ENCODE measurements around the gene PLA2G2A. TPM values are rescaled to one million over a fixed set of nuclear protein-coding genes. Genes with fewer than 3 reads are reported as not detected.

Gene PLA2G2A
- 4.3 and 7.6 TPM in 2 replicates for total RNA-seq

DNA sequence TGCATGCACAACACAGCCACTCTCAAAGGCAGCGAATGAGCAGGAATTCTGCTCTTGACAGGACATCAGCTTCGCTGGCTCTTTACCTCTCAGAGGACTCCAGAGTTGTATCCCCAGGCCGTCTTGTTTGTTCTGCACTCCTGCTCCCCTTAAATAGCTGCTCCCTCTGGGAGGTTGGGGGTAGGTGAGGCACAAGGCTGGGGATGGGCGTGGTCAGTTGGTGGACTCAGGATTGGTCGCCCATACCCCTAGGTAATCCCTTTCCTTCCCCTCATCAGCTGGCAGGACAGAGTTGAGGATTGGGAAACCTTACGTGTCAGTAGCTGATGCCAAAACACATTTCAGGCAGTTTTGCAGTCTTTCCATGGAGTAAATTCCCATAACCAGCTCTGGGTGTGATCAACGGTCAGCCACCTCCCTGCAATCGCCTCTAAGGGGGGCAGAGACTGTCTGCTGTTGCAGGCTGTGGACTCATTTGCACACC lies at the start of gene PLA2G2A:
TSS of gene PLA2G2A (minus strand) at position 125 of the 484 bp plus-strand sequence. CDS start 845 bp downstream, outside the sequence.

Other genes starting within 250 kb of the PLA2G2A start
- gene TMCO4, start 179.7 kb downstream of the PLA2G2A start, total RNA-seq, result 24.6 and 25.0 TPM in 2 replicates
- not detected in 2 replicates for gene RNF186, start 164.3 kb downstream of the PLA2G2A start, total RNA-seq
- gene OTUD3, start 97.2 kb downstream of the PLA2G2A start, total RNA-seq, result 4.6 and 5.9 TPM in 2 replicates
- gene PLA2G2E, start 56.0 kb downstream of the PLA2G2A start, total RNA-seq, result not detected in 2 replicates
- gene PLA2G5, start 90.6 kb upstream of the PLA2G2A start, total RNA-seq, result not detected in 2 replicates
- gene PLA2G2D, start 139.9 kb upstream of the PLA2G2A start, total RNA-seq, result not detected in 2 replicates
- gene PLA2G2F, start 159.7 kb upstream of the PLA2G2A start, total RNA-seq, result not detected in 2 replicates
- 0.32 and 0.39 TPM in 2 replicates for gene UBXN10, start 206.5 kb upstream of the PLA2G2A start, total RNA-seq
- gene PLA2G2C, start 206.9 kb upstream of the PLA2G2A start, total RNA-seq, result not detected in 2 replicates